SK-N-MC (cell line): ENCODE data around the gene KRT75.

Experiments used
- EZH2 ChIP-seq: fragments of 200-600 bp; sonication (generic); IDR thresholded peaks from one replicate; pipeline ENCODE4 v1.6.1; 2017; ENCODE audit warnings: antibody characterized with exemption
- FOXP2 ChIP-seq: optimal IDR thresholded peaks from 2 replicates; pipeline ENCODE3; 2011; ENCODE audit warnings: mild to moderate bottlenecking, moderate library complexity; ENCODE audit not compliant: insufficient read depth; ENCODE audit errors: extremely low read length, control extremely low read depth
- POLR2AphosphoS5 ChIP-seq: IDR thresholded peaks from 2 replicates; pipeline ENCODE4 v1.6.1; 2012; ENCODE audit warnings: mild to moderate bottlenecking, low read depth, low read length, borderline replicate concordance

- no peak for TF ChIP-seq EZH2
- TF ChIP-seq POLR2AphosphoS5, result no peak
- no peak for TF ChIP-seq FOXP2
Measured at GRCh38 chr12:52377266-52377665, 56.9 kb downstream of the KRT75 start.
